Stimulated activated CD8-positive, alpha-beta memory T cell treated with anti-CD3 and anti-CD28 coated beads, Interleukin-7, amount 100 ng/mL, for 1 hour (primary cell): Measurements from ENCODE around the gene ATXN1.
"Not testable (repeated sequence)": the region's sequence is repeated elsewhere in the genome, so short reads cannot be mapped to it uniquely, and the experiment has no call there.

Experiments used
- DNase-seq, 2 donors: peaks; one replicate each; pipeline ENCODE4 v3.0.0-alpha.2; 2020; ENCODE audit warnings: low read depth in 2 of 2

The ATXN1 gene

DNA sequence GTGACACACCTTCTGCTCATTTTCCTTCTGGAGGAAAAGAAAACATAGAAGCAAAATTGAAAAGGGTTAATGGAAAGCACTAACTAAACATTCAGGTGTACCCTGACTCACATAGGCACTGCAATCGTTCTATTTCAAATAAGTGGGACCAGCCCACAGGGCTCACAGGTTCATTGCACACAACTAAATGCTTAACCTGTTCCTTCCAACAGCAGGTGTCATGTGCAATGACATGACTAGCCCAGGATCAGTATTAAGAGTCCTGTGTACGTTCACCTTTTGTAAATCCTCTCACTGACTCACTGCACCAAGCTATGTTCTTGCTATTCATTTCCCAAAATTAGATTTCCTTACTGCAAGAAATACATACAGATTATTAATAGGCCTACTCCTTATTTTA is 371.6 kb downstream of the ATXN1 start:
- no peak for DNase-seq

DNA sequence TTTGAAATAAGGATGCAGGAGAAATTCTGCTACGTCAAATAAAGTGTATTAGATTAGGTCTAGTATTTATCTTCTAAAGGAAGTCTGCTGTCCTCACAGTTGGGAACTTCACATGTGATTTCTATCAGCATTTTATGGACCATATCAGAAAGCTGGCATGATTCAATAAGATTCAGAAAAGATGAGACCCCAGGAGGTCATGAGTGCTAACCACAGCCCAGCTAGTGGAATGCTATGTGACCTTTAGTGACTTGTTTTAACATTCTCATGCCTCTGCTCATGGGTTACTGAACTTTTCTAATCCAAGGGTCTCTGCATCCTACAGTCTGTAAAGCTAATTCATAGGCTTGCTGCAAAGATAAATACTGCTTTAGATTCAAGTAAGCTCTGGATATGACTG is 372.8 kb downstream of the ATXN1 start:
- no peak for DNase-seq

DNA sequence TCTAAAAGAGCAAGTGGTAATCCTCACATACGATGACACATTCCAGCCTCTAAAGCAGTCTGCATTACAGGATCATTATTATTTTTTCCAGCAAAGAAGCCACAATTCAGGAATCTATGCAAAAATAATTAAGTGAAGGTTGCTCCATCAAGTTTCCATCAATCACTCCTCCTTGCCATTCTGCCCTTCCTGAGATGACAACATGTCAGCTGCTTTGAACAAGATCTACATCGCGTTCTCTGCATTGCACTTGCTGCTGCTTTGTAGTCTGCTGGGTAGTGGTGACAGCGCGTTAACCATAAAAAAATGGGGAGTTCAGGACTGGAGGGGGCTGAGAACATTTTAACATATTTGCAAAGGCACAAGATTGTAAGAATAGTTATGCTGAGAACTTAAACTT is 375.2 kb downstream of the ATXN1 start:
- no peak for DNase-seq

DNA sequence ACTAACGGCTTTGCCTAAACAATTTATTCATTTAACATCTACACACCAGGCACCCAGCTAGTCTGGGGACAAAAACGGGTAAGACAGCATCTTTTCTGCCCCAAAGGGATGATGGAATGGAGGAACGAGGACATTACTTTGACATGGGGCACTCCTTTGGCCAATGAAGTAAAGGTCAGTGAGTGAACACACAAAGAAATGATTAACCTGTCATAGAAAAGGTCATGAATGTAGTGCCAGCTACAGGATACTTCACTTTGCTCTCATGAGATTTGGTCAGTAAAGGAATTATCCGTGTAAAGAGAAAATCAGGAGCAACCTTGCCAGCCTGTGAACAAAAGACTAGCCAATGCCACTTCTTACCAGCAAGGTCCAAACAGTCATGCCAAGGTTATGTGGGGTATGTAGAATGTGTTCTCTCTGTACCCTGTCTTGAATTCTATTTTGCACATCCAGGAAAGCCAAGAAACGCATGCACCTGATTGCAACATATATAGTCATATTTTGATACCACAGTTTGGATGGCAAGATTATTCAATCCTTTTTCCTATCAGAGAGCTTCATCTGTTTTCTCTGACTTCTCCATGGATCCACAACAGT is 377.6 kb downstream of the ATXN1 start:
- no peak for DNase-seq

DNA sequence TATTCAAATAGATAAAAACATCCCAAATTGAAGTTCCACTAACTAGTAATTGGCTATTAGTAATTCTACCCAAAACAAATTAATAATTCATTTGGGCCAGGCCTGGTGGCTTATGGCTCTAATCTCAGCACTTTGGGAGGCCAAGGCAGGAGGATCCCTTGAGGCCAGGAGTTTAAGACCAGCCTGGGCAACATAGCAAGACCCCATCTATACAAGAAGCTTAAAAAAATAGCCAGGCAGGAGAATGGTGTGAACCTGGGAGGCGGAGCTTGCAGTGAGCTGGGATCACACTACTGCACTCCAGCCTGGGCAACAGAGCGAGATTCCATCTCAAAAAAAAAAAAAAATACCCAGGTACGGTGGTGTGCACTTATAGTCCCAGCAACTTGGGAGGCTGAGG is 379.3 kb downstream of the ATXN1 start:
- DNase-seq = not testable (repeated sequence)

DNA sequence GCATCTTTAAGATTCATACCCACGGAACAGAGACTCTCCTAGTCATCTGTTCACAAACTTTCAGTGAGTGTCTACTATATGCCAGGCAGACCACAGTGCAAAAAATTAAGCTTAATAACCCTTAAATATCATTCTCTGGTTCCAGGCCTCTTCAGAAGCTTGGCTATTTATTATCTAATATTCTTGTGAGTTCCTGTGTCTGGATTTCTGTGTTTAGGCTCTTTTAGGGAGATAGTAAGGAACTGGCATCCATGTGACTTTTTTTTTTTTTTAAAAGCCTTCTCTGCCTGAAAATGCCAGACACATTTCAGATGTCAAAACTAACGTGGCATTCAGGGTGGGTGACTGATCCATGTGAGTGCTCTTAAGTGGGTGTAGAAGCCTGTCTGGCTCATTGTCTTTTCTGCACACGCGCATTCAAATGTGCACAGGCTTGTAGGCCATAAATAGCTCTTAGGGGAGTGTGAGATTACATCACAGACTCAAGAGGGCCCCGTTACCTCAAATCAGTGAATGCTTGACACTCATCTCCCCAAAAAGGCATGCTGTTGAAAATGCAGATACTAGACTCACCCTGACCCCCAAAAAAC is 380.9 kb downstream of the ATXN1 start:
- no peak for DNase-seq

DNA sequence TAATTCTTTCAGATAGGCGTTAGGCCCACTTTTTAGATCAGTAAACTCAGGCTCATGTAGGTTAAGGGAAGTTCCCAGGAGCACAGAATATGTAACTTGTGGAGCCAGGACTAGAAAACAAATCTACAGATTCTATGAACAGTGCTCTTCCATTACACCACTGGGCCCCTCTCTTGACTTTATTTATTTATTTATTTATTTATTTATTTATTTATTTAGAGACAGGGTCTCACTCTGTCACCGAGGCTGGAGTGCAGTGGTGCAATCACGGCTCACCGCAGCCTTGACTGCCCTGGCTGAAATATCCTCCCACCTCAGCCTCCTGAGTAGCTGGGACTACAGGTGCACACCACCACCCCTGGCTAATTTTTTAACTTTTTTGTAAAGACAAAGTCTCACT is 382.9 kb downstream of the ATXN1 start:
- DNase-seq = not testable (repeated sequence)

DNA sequence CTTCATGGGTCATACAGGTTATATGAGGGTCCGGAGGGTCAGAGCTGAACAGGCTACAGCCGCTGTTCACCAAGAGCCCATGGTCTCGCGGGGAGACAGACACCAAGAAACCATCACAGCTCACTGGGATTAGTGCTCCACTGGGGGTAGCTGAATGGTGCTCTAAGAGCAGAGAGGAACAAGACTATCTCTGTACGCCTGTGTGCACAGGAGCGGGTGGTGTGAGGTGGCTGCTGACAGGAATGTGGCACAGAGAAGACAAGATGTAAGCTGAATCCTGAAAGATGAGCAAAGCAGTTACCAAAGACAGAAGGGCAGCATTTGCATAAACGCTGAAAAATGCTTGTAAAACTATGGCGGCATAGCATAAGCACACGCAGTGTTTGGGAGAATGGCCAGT is 383.8 kb downstream of the ATXN1 start:
- DNase-seq = no peak

DNA sequence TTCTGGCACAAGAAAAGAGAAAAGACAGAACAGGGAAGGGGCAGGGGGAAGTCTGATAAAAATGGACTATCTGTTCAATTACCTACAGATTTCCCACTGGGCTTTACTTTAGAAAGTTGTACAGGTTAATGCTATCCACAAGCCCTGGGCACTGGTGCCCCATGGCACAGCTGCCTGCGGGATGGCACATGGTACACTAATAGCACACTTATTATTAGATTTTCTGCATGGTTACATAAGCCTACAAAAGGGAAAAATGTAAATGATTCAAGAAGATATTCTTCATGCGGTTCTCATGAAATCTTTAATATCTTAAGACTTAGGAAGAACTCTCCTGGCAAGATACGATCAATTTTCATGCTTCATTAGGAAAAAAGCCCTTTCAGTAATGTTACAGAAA is 385.4 kb downstream of the ATXN1 start:
- DNase-seq = no peak

DNA sequence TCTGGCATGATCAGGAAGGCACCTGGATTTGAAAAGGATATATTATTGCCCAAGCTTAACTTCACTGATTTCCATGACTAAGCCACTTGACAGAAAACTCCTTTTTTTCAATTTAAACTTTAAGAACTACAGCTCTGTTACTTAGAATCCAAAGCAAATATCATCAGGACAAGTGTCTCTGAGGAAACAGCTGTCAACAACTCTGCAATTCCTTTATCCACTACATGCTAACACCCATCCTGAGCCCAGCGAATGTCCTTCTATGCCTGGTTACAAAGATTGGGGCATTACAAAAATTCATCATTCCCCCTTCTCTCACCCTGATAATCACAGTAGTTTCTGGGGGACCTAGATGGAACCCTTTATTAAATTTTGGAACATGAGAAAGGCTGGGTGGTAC is 386.1 kb downstream of the ATXN1 start:
- DNase-seq = no peak

DNA sequence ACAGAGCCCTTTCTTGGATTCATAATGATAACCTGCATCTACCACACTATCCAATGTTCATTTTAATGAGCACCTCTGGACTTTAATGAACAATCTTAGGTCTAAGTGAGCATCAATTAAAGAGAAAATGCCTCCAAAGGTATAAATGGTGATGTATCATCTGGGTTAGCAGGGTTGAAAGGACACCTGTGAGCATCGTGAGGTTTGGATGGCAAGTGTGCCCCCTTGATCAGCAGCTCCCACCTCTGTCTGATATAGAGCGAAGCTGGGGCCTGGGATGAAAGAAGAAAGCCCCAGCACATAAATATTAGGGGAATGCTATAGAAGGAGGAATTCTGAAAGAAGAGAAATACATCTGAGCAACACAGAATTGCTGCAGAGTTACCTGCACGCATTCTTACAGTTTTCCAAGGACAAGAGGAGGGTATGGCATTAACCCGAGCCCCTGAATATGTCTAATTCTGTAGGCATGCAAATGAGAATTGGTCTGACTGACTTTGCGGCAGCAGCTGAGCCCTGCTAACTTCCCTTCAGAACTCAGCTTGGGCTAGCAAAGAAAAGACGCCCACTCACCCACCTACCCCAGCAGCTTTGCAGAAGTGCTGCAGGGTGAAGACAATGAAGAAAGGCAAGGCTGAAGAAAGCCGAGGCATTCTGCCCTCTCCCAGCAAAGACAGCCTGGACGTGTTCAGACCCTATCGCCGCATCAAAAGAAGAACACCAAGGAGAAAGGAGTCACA is 386.6 kb downstream of the ATXN1 start:
- DNase-seq = no peak

DNA sequence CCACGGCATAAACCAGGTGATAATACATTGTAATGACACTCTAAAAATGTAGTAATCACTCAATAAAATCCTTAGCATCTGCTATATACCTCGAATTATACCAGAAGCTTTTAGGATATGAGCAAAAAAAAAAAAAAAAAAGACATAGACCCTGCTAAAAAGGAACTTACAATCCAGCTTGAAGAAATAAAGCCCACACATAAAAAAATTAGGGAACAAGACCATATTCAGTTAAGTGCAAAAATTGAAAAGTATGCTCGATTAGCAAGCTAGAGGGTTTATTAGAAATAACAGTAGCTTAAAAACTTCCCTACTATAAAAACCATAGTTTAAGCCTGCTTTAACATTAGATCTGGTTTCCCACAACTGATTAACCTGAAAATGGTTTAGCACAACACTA is 387.2 kb downstream of the ATXN1 start:
- DNase-seq = no peak

DNA sequence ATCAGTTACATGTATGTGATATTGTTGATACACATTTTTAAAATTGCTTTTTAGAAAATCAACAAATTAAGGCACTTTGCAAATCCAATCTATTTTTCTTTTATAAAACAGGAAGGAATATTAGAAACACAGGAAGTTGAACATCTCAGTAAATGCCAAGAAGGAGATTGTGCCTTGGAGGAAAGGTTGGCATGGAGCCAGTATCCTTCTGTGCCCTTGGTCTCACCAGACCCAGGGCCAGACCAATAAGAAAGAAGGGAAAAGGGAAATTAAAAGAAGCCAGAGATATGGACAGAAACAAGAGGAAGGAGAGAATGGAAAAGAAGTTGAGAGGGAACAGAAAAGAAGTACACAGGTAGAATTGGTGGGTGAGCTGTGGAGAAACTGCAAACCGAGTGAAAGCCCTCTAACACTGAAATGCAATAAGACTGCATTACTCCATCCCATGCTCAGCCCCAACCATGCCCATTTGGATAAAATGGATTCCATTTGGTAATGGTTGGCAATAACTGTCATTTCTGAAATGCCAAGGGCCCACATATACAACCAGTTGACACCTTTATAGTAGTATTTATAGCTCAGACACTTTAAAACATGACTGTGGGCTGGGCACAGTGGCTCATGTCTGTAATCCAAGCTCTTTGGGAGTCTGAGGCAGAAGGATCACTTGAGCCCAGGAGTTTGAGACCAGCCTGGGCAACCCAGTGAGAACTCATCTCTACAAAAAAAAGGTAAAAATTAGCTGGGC is 389.1 kb downstream of the ATXN1 start:
- no peak for DNase-seq

DNA sequence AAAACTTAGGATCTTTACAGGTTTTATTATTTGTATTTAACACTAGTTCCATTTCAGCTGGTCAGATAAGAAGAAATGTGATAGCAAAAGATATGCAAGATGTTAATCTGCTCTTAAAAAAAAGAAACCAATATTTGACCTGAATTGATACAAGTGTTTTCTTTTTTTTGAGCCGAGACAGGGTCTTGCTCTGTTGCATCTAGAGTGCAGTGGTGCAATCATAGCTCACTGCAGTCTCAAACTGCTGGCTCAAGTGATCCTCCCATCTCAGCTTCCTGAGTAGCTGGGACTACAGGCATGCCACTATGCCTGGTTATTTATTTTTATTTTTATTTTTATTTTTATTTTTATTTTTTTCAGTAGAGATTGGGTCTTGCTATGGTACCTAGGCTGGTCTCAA is 389.9 kb downstream of the ATXN1 start:
- no peak for DNase-seq

DNA sequence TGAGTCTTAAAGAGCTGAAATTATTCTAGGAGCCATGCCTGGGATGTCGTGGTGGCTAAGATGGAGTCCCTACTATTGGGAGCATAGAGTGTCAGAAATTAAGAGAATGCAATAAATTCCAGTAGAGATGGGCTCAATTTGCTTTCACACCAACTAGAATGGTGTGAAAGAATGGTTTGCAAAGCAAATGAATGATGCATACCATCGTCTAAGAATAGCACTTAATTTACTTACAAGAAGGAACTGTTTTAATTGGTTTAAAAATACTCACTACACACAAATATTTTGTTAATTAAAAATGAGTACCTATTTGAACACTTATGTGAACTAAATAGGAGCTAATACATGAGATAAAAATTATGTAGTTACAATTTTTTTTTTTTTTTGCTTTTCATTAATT is 390.3 kb downstream of the ATXN1 start:
- no peak for DNase-seq

DNA sequence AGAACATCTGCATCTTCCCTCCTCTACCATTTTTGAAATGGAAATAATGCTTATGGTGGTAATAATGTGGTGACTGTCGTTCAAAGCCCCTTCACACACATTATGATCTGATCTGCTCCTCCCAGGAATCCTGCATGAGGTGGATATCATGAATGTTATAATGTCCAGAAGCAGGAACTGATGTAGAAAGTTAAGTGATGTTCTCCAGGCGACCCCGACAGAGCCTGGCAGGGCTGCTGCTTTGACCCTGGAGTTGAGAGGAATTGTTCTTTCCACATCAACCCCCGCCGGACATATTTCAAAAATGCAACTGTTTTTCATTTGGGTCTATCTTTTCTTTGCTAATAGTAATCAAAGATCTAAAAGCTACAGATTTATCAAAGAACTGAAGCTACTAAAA is 391.3 kb downstream of the ATXN1 start:
- no peak for DNase-seq

DNA sequence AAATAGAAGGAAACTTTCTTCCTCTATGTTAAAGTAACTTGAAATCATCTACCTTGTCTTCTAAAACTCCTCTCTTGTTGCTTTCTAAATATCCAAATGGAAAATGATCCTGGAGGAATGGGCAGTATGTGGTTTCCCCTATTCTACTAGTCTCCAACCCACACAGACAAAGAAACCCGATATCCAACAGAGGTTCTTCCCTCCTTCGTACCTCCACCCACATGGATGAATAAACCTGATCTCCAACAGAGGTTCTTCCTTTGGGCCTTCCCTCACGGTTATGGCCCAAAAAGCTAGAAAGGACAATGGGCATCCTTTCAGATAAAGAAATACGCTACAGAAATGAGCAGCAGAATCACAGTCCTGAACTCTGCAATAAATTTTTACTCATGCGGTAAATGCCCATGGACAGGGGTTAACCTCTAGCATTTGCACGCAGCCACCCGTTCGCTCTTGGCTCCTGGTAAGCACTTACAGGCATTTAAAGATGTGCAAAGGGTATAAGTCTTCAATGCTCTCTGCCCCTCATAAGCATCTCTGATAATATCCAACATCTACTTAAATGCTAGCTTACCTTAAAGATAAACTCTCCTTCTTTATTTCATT is 392.0 kb downstream of the ATXN1 start:
- DNase-seq = no peak

DNA sequence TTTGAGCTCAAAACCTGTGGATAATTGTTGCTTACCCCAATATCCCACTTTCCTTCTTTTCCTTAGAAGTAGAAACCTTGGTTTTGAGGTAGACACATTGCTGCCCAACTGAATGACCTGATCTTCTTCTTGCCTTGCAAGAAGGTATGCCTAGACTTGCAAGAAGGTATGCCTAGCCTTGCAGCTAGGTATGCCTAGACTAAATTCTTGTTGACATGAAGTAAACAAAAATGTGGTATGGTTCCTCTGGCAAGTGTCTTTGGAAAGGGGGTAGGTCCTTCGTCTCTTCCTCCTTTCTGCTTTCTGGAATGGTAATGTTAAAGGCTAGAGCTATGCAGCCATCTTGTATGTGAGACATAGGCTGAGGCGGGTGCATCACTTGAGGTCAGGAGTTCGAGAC is 393.7 kb downstream of the ATXN1 start:
- no peak for DNase-seq

DNA sequence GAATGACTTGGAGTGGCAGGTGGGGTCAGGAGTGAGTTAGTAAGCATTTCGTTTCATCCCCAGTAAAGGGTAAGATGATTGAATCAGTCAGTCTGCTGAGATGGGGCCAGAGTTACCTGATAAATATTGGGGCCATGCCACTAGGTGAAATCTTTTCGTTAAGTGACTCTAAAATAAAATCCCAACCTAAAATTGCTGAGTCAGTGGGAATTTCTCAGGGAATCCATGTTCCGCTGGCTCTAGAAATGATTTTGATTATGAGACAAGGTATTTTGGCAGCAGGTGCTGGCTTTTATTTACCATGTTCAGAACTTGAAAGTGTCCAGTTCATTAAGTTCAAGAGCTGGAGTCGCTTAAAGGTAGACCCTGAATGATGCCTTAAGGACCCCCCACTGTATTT is 397.5 kb downstream of the ATXN1 start:
- no peak for DNase-seq

DNA sequence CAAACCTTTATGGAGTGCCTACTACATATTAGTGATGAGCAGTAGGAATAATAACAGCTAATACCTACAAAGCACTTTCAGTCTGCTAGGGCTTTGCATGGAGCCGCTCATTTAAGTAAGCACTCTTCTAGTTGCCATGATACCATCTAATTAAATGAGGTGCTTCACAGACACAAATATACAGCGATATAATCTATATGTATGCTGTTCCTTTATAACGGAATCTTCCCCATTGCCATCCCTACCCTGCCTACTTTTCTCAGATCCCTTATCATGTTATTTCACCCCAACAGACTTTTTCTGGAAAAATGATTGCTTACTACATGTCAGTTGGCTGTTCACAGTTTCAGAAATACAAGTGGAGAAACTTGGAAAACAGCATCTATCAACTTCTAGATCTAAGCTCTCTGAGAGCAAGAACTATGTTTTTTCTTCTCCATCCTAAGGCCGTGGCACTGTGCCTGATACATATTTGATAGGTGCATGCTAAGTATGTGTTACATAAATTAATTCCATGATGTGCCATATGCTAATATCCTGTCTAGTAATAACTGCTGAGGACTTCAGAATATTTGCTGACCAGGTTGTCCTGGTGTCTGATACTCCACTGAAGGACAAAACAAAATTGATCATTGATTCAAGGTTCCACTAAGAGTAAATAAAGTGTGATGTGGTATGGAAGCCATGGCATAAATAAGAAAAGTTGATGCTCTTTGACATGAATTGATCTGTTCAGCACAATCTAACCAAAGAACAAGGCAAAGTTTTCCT is 398.3 kb downstream of the ATXN1 start:
- no peak for DNase-seq

DNA sequence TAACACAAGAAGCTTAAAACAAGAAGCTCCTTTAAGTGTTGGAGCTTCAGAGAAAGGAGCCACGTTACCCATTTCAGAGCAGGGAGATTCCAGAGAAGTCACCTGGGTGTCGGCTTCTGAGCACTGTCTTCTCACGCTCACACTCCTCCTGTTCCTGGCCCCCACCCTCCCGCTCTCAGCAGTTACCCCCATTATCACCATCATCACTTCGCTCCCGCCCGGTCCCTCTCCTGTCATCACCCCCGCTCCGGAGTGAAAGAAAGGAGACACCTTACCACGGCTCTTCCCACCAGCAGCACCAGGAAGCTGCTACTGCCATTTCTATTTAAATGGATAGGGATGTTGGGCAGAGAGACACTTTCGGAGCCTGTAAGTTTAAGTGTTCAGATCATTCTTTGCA is 399.0 kb downstream of the ATXN1 start:
- DNase-seq = no peak

DNA sequence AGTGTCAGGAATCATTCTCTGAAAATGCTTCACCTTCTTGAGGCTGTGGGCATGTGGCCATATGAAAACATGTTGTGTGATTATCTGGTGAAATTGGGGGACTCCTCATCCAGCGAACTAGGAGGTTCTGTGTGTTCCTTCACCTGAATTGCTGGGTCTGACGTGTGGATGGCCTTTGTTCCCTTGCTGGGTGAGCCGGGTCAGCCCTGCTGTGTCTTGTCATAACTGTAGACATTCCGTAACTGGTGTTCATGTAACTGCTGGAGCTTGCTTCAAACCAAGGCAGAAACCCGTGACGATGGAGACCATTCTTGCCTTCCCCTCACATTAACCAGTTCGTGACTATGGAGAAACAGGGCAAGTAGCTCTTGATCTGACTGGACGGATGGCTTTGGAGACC is 399.4 kb downstream of the ATXN1 start:
- DNase-seq = no peak
